Subcutaneous adipose tissue (tissue), 4 donors: ENCODE data around the gene WBP2. TPM values are rescaled to one million over a fixed set of nuclear protein-coding genes. Genes with fewer than 3 reads are reported as not detected.

Source experiments
- CTCF ChIP-seq: fragments of 450-650 bp; IDR thresholded peaks from one replicate; pipeline ENCODE4 v1.5.1; 2016; ENCODE audit warnings: low read depth, mild to moderate bottlenecking, control low read depth, antibody characterized with exemption, moderate library complexity
- total RNA-seq, 4 donors: library from RNA; depleted of rRNA; stranded (reverse); fragments of >200 nt; gene quantifications; one replicate each; pipeline ENCODE4 v1.1.0, GENCODE V29; 2016

WBP2 gene
- total RNA-seq, 4 donors from 2014 or later = 55.3 to 91.7 (median 65.6) TPM

- no peak for TF ChIP-seq CTCF
Observed at GRCh38 chr17:75898065-75898464, 42.9 kb upstream of the WBP2 start.

- TF ChIP-seq CTCF = no peak
Observed at GRCh38 chr17:75897160-75898019, 42.3 kb upstream of the WBP2 start.

GRCh38 chr17:75896415-75897159 is 41.5 kb upstream of the WBP2 start, which contains the start of gene TRIM65:
TRIM65 (minus strand) TSS chr17:75896951; CDS start chr17:75896937, 14 bp downstream.
- no peak for TF ChIP-seq CTCF

- no peak for TF ChIP-seq CTCF
Observed at GRCh38 chr17:75895370-75896155, 40.4 kb upstream of the WBP2 start.

GRCh38 chr17:75894049-75894733 is 39.1 kb upstream of the WBP2 start:
- no peak for TF ChIP-seq CTCF

GRCh38 chr17:75893305-75894048 is 38.3 kb upstream of the WBP2 start:
- no peak for TF ChIP-seq CTCF
